Mesothelial cell of epicardium (in vitro differentiated cells): ENCODE measurements around the gene RLF. TPM values are rescaled to one million over a fixed set of nuclear protein-coding genes. Genes with fewer than 3 reads are reported as not detected.
A peak's percentile ranks its signal among the peaks of the same experiment; 100 is the strongest.
"Not testable (repeated sequence)": the region's sequence is repeated elsewhere in the genome, so short reads cannot be mapped to it uniquely, and the experiment has no call there.

ENCODE experiments used
- DNase-seq, 2 experiments: peaks; one replicate each; pipeline ENCODE4 v3.0.0; 2021; ENCODE audit warnings: low spot score in 2 of 2; ENCODE audit not compliant: unreplicated experiment in 2 of 2
- H3K27ac Mint-ChIP-seq: 2 replicates; pipeline ENCODE4 v1.8.0; 2021; ENCODE audit warnings: mixed read lengths
- H3K27me3 Mint-ChIP-seq: 2 replicates; pipeline ENCODE4 v1.8.0; 2021; ENCODE audit warnings: low read depth, mixed read lengths
- H3K36me3 Mint-ChIP-seq: 2 replicates; pipeline ENCODE4 v1.8.0; 2021; ENCODE audit warnings: mixed read lengths
- H3K4me1 Mint-ChIP-seq: 2 replicates; pipeline ENCODE4 v1.8.0; 2021; ENCODE audit warnings: mixed read lengths
- H3K4me3 Mint-ChIP-seq: 2 replicates; pipeline ENCODE4 v1.8.0; 2021; ENCODE audit warnings: mild to moderate bottlenecking, moderate library complexity, mixed read lengths
- H3K9me3 Mint-ChIP-seq: 2 replicates; pipeline ENCODE4 v1.8.0; 2021; ENCODE audit warnings: mixed read lengths
- total RNA-seq: library from RNA; stranded (reverse); gene quantifications from 3 replicates; pipeline ENCODE4 v1.2.1, GENCODE V29; 2021
- TF ChIP-seq, protein P1 (sequence below): fragments of 200-600 bp; sonication (generic); IDR thresholded peaks from one replicate; pipeline ENCODE4 v1.5.0; 2021; ENCODE audit warnings: antibody characterized with exemption; ENCODE audit not compliant: unreplicated experiment

RLF gene
- total RNA-seq, 1 donor from 2014 or later, result 33.2 TPM

DNA sequence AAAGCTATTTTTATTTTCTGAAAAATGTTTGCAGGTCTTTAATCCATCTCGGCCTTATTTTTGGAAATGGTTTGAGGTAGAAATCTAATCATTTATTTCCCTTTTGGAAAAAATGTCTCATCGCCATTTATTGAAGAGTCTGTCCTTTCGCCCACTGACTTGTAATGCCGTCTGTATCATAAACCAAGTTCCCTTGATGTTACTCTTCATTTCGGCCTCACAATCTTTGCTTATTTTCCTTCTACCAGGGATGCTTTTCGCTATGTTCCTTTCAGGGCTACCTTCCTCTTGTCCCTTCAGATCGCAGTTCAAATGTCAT lies 422 bp upstream of the RLF start:
- no peaks in the 10 kb centered on the region for H3K9me3 Mint-ChIP-seq
- H3K4me3 Mint-ChIP-seq, result no peak overlapping the region
- no peak for DNase-seq
- peaks cover 7% of the 10 kb centered on the region for H3K4me1 Mint-ChIP-seq
- H3K27me3 Mint-ChIP-seq, result no peaks in the 10 kb centered on the region
- H3K27ac Mint-ChIP-seq, result no peak overlapping the region
- no peaks in the 10 kb centered on the region for H3K36me3 Mint-ChIP-seq
- TF ChIP-seq, protein P1, sequence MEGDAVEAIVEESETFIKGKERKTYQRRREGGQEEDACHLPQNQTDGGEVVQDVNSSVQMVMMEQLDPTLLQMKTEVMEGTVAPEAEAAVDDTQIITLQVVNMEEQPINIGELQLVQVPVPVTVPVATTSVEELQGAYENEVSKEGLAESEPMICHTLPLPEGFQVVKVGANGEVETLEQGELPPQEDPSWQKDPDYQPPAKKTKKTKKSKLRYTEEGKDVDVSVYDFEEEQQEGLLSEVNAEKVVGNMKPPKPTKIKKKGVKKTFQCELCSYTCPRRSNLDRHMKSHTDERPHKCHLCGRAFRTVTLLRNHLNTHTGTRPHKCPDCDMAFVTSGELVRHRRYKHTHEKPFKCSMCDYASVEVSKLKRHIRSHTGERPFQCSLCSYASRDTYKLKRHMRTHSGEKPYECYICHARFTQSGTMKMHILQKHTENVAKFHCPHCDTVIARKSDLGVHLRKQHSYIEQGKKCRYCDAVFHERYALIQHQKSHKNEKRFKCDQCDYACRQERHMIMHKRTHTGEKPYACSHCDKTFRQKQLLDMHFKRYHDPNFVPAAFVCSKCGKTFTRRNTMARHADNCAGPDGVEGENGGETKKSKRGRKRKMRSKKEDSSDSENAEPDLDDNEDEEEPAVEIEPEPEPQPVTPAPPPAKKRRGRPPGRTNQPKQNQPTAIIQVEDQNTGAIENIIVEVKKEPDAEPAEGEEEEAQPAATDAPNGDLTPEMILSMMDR, result no peak

DNA sequence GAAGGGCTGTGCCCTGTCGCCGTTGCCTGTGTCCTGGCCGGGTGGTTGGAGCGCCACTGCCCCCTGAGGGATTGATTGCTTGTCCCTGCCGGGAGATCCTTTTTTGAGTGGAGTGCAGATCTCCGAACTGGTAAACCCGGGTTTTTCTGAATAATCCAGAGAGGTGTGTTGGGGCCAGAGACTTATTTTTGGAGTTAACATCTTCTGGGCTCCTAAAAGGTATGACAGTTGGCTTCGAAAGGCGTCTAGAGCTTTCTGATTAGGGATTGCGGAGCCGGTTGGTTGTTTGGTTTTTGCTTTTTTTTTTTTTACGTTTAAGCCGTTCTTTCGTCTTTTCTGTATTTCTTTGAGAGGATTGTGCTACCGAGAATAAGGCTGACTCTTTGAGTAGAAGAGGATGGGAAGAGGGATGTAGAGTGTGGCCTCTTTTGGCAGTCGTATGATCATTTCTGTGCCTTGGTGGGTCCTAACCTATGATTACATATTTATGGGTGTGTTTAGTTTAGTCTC lies 756 bp downstream of the RLF start:
- Mint-ChIP-seq H3K9me3 (no peaks in the 10 kb centered on the region), H3K27me3 (no peaks in the 10 kb centered on the region), H3K4me1 (peaks cover 9% of the 10 kb centered on the region), H3K27ac (no peak overlapping the region), H3K4me3 (no peak overlapping the region), H3K36me3 (no peaks in the 10 kb centered on the region)
- TF ChIP-seq, protein P1, result no peak
- no peak for DNase-seq

DNA sequence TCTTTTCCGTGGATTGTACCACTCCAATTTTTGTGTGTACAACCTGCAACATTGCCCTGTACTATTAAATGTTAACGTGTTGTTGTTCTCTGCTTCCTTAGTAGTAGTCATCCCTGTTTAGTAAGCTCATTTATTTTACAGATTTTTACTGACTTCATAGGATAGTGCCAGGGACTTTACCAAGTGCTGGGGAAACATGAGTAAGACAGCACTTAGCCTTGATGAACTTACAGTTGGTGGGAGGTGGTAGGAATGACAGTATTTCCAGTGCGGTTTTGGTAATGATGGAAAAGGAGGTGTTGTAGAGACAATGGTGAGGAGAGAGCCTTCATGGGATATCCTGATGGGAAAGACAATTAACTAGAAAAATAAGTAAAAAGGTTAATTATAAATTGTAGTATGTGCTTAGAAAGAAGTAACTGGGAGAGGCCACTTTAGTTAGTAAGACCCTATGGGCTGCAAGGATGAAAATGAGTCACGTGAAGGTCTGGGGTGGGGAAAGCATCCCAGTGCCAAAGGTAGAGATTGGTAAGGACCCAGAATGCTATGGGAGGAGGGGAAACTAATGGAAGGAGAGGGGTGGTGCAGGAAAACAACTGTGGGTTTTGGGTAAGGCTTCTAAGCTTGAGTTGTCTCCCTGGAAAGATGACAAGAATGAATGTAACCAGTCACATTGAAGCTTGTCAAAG lies 1.7 kb downstream of the RLF start:
- Mint-ChIP-seq H3K4me3 (no peak overlapping the region), H3K27me3 (no peaks in the 10 kb centered on the region), H3K4me1 (peaks cover 9% of the 10 kb centered on the region), H3K36me3 (no peaks in the 10 kb centered on the region), H3K9me3 (no peaks in the 10 kb centered on the region), H3K27ac (no peak overlapping the region)
- TF ChIP-seq, protein P1, result no peak
- no peak for DNase-seq

DNA sequence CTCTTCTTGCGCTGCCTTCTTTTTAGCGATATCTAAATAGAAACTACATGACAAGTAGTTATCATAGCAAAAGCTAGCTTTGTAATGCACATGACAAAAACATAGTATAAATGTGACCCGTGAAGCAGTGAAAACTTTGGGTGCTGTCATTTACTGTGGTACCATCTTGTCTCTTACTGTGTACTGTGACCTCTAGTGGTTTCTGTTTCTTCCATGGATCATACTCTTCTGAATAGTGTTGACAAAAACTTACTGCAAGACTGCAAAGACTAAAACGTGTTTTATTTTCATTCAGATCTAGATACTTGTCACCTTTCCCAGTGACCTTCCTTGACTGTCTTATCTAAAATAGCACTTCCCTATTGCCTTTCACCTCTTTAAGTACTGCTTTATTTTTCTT lies 6.1 kb downstream of the RLF start:
- Mint-ChIP-seq H3K36me3 (no peaks in the 10 kb centered on the region), H3K4me1 (peaks cover 4% of the 10 kb centered on the region), H3K4me3 (no peak overlapping the region), H3K27me3 (no peaks in the 10 kb centered on the region), H3K27ac (no peak overlapping the region), H3K9me3 (no peaks in the 10 kb centered on the region)
- TF ChIP-seq, protein P1, result no peak
- DNase-seq, result no peak

DNA sequence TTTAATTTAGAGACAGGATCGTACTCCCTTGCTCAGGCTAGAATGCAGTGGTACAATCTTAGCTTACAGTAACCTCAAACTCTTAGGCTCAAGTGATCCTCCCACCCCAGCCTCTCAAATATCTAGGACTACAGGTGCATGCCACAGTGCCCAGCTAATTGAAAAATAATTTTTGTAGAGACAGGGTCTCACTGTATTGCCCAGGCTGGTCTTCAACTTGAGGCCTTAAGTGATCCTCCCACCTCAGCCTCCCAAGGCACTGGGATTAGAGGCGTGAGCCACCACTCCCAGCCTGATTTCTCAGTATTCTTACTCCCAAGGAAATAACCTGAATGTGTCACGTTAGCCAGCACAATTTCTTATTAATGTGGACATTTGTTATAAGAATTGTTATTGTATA lies 9.8 kb downstream of the RLF start:
- Mint-ChIP-seq H3K36me3 (no peaks in the 10 kb centered on the region), H3K9me3 (no peaks in the 10 kb centered on the region), H3K4me3 (no peak overlapping the region), H3K4me1 (no peaks in the 10 kb centered on the region), H3K27me3 (no peaks in the 10 kb centered on the region), H3K27ac (peak overlapping the region; percentile 39)
- TF ChIP-seq, protein P1, result no peak
- no peak for DNase-seq

DNA sequence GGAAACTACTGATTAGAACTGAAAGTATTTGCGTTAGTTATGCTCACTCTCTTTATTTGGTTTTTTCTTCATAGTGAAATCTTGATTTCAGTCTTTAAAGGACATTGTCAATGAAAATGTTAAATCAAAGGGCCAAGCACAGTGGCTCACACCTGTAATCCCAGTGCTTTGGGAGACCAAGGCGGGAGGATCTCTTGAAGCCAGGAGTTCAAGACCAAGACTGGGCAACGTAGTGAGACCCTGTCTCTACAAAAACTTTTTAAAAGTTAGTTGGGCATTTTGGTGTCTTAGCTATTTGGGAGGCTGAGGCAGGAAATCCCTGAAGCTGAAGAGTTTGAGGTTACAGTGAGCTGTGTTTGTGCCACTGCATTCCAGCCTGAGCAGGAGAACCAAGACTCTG lies 13.6 kb downstream of the RLF start:
- no peaks in the 10 kb centered on the region for H3K27me3 Mint-ChIP-seq
- H3K4me1 Mint-ChIP-seq, result no peaks in the 10 kb centered on the region
- no peak for DNase-seq
- TF ChIP-seq, protein P1, result no peak
- H3K4me3 Mint-ChIP-seq, result no peak overlapping the region
- no peak overlapping the region for H3K27ac Mint-ChIP-seq
- H3K36me3 Mint-ChIP-seq, result peaks cover 2% of the 10 kb centered on the region
- H3K9me3 Mint-ChIP-seq, result no peaks in the 10 kb centered on the region

DNA sequence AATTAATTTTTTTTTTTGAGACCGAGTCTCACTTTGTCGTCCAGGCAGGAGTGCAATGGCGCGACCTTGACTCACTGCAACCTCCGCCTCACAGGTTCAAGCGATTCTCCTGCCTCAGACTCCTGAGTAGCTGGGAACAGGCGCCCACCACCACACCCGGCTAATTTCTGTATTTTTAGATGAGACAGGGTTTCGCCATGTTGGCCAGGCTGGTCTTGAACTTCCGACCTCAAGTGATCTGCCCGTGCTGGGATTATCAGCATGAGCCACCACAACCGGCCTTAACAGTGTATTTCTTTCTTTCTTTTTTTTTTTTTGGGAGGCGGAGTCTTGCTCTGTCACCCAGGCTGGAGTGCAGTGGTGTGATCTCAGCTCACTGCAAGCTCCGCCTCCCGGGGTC lies 15.8 kb downstream of the RLF start:
- H3K27me3 Mint-ChIP-seq, H3K27ac Mint-ChIP-seq, H3K4me3 Mint-ChIP-seq, DNase-seq, H3K9me3 Mint-ChIP-seq, H3K36me3 Mint-ChIP-seq, H3K4me1 Mint-ChIP-seq: not testable (repeated sequence)
